ENCODE data around the gene RXRA. TPM values are rescaled to one million over a fixed set of nuclear protein-coding genes. Genes with fewer than 3 reads are reported as not detected.
A peak's percentile ranks its signal among the peaks of the same experiment; 100 is the strongest.

Gene RXRA
- total RNA-seq, 1 experiment from 2014 or later, result 29.9 TPM

DNA sequence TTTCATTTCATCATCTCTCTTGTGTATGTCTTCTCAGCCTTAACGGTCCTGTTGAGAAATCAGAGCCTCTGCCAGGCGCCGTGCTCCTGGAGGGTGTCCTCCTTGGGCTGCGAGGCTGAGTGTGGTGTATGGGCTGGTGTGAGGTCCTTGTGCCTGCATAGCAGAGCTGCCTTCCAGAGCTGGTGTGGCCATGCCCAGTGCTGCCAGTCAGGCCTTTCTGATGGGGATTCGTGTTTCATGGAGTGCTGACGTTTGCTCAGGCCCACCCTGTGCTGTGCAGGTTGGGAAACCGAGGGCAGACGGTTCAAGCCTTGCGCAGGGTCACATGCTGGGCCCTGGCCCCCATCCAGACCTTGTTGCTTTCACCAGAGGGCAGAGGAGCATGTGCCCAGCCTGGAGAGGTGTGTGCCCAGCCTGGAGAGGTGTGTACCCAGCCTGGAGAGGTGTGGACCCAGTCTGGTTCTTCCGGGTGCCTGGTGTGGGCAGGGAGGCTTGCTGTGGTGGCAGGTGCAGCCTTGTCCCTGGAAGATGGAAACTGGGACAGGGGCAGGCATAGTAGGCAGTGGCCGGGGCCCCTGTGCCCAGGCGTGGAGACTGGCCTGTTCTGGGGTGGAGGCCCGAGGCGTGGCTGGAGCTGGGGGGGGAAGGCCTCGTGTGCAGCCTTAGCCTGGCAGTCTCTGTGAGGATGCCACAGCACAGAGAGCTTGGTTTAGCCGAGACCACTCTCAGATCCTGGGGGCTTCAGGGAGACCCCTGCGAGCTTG is 84.0 kb downstream of the RXRA start:
- H2BK12ac ChIP-seq (ENCODE audit: insufficient read length, low read depth, low read length), result no peak overlapping the region
- no peaks in the 10 kb centered on the region for H3K23me2 ChIP-seq (ENCODE audit: insufficient read length, low read depth, low read length, poor library complexity, severe bottlenecking)
- no CpG with 5 or more reads among the region's 17 CpGs for WGBS (ENCODE audit: extremely low coverage, insufficient read length, low lambda C conversion rate)
- H3K79me2 ChIP-seq (ENCODE audit: insufficient read depth, low read length), result no peaks in the 10 kb centered on the region
- no peak overlapping the region for H3K27ac ChIP-seq (ENCODE audit: insufficient read length, low read depth, low read length)
- H4K8ac ChIP-seq (replicated peaks; ENCODE audit: insufficient read length, low read depth, low read length), result no peak overlapping the region
- no peak overlapping the region for H2AFZ ChIP-seq (ENCODE audit: low read length)
- H3K4ac ChIP-seq (ENCODE audit: low read depth, low read length), result no peak overlapping the region; the same call in 1 of the 2 replicates
- no peak overlapping the region for H3K56ac ChIP-seq (ENCODE audit: insufficient read length, low read depth, low read length)
- H2BK120ac ChIP-seq (ENCODE audit: low read depth, low read length, poor library complexity, severe bottlenecking), result no peak overlapping the region
- no peaks in the 10 kb centered on the region for H3K27me3 ChIP-seq (ENCODE audit: insufficient read depth, low read length)
- no peak overlapping the region for H3K23ac ChIP-seq (ENCODE audit: insufficient read length, low read depth, low read length)
- no peak for DNase-seq
- no peak overlapping the region for H3K18ac ChIP-seq (ENCODE audit: insufficient read length, low read depth, low read length)
- H3K27ac Mint-ChIP-seq, result peak overlapping the region in 2 of 3 experiments; percentile 67 to 96; a peak in 3 of 7 replicates
- H3T11ph ChIP-seq (ENCODE audit: low read length), result no peak overlapping the region
- H3K27me3 Mint-ChIP-seq (ENCODE audit: low read depth), result no peaks in the 10 kb centered on the region
- H3K4me3 Mint-ChIP-seq, result peak overlapping the region in 1 of 2 experiments; percentile 64; a peak in 1 of 5 replicates
- no peaks in the 10 kb centered on the region for H4K20me1 ChIP-seq (ENCODE audit: control insufficient read depth, insufficient read depth, insufficient read length)
- no peak overlapping the region for H2BK15ac ChIP-seq (ENCODE audit: low read depth, low read length)
- H4K91ac ChIP-seq (ENCODE audit: insufficient read length, low read depth, low read length), result no peak overlapping the region
- H2BK20ac ChIP-seq (ENCODE audit: low read depth, low read length, poor library complexity, severe bottlenecking), result no peak overlapping the region
- no peak overlapping the region for H4K5ac ChIP-seq (ENCODE audit: insufficient read length, low read depth, low read length)
- H3K9me3 ChIP-seq (ENCODE audit: control insufficient read depth, low read depth, low read length), result no peaks in the 10 kb centered on the region
- H3K9me3 Mint-ChIP-seq, result no peaks in the 10 kb centered on the region
- H3K4me2 ChIP-seq (ENCODE audit: insufficient read depth, insufficient read length, low read length), result no peak overlapping the region
- TF ChIP-seq, protein P1, sequence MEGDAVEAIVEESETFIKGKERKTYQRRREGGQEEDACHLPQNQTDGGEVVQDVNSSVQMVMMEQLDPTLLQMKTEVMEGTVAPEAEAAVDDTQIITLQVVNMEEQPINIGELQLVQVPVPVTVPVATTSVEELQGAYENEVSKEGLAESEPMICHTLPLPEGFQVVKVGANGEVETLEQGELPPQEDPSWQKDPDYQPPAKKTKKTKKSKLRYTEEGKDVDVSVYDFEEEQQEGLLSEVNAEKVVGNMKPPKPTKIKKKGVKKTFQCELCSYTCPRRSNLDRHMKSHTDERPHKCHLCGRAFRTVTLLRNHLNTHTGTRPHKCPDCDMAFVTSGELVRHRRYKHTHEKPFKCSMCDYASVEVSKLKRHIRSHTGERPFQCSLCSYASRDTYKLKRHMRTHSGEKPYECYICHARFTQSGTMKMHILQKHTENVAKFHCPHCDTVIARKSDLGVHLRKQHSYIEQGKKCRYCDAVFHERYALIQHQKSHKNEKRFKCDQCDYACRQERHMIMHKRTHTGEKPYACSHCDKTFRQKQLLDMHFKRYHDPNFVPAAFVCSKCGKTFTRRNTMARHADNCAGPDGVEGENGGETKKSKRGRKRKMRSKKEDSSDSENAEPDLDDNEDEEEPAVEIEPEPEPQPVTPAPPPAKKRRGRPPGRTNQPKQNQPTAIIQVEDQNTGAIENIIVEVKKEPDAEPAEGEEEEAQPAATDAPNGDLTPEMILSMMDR (conservative IDR thresholded peaks at IDR 0.05), result no peak
- H3K9ac ChIP-seq (ENCODE audit: extremely low read depth, insufficient read length, low read length), result no peak overlapping the region
- no peak overlapping the region for H2AK5ac ChIP-seq (ENCODE audit: insufficient read length, low read length)
- peaks cover 5 to 30% of the 10 kb centered on the region in 2 experiments for H3K4me1 Mint-ChIP-seq
- no peak overlapping the region; the same call in 1 of the 2 replicates for H3K14ac ChIP-seq (ENCODE audit: insufficient read depth, low read length)
- no peaks in the 10 kb centered on the region for H3K4me1 ChIP-seq (ENCODE audit: insufficient read depth, low read length)
- no peaks in the 10 kb centered on the region for H3K79me1 ChIP-seq (ENCODE audit: insufficient read depth, low read depth, low read length, poor library complexity, severe bottlenecking)
- no peak overlapping the region for H2BK5ac ChIP-seq (ENCODE audit: insufficient read length, low read length)
- H3K36me3 Mint-ChIP-seq (ENCODE audit: insufficient read depth in 1 of 3, low read depth in 3 of 3), result peaks cover 0 to 6% (median 0%) of the 10 kb centered on the region in 3 experiments; a peak in 3 of 7 replicates
